Stimulated activated CD4-positive, alpha-beta T cell treated with anti-CD3 and anti-CD28 coated beads, Interleukin-15, amount 100 ng/mL, for 1 hour (primary cell): Measurements from ENCODE around the gene HLA-E.

Experiments used
- DNase-seq, 2 donors: peaks; one replicate each; pipeline ENCODE4 v3.0.0-alpha.2; 2020; ENCODE audit warnings: low read depth in 1 of 2, low spot score in 1 of 2

The HLA-E gene

DNA sequence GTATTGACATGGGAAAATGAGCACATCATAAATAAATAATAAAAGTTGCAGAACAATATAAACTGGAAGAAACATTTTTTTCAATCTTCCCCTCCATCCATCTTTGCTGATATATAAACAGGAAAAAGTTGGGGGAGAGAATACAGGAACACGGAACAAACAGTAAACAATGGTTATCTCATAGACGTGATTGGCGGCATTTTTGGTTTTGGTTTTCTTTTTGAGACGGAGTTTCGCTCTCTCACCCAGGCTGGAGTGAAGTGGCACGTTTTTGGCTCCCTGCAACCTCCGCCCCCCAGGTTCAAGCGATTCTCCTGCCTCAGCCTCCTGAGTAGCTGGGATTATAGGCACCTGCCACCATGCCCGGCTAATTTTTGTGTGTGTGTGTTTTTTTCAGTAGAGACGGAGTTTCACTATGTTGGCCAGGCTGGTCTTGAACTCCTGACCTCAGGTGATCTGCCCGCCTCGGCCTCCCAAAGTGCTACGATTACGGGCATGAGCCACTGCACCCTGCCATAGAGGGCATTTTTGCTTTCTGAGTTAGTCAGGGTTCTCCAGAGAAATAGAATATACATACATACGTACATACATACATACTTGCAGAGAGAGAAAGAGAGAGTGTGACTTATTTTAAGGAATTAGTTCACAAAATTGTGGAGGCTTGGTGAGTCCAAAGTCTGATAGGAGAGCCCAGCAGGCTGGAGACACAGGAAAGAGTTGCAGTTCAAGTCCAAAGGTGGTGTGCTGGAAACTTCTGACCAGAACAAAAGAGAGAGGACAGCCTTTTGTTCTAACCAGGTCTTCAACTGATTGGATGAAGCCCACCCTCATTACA is 44.4 kb downstream of the HLA-E start:
- DNase-seq = no peak

- no peak for DNase-seq
Observed at GRCh38 chr6:30537931-30538330, 48.6 kb downstream of the HLA-E start.

DNA sequence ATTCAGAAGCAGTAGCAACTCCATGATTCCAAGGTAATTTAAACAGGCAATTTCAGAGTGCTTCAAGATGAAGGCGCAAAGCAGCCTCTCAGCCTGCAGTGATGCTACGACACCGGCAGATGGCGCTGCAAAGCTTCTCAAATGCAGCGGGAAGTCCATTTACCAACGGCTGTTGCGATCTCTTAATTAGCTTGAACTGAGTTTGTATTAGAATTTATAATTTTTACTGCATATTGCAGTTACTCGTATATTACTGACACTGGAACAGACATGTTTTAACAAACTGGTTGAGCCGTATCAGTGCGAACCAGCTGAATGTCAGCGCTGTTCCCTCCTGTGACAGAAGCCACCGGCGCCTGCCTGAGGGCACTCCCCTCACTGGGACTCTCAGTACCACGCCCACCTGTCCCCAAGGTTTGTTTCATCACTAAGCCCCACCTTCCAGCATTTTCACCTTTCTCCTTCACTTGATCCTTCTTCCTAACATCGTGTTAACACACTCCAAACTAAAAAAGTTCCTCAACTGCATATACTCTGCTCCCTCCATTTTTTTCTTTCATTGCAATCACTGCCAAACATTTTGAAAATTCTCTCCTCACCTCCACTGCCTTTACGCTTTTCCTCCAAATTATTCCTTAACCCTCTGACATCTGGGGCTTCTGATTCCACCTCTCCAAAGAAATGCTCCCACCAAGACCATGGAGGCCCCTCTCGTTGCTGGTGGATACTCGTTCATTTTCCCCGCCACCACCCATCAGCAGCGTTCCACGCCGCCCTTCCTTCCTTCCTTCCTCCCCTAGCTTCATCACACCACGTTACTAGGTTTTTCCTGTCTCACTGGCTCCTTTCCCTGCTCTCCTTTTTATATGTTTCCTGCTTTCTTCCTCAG is 52.5 kb downstream of the HLA-E start:
- peak; percentile 58 to 65 for DNase-seq

DNA sequence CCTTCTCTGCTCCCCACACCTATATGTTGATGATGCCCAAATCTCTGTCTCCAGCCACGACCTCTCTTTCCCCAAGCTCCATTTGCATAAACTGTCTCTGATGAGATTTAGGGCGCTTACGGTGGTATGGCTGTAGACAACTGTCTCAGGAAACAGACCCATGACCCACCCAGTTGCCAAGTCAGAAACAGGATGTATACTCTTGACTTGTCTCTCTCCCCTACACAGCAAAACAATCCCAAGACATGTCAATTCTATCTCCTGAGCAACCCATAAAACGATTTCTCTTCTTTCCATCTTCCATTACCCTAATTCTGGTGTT is 53.1 kb downstream of the HLA-E start:
- DNase-seq = no peak

DNA sequence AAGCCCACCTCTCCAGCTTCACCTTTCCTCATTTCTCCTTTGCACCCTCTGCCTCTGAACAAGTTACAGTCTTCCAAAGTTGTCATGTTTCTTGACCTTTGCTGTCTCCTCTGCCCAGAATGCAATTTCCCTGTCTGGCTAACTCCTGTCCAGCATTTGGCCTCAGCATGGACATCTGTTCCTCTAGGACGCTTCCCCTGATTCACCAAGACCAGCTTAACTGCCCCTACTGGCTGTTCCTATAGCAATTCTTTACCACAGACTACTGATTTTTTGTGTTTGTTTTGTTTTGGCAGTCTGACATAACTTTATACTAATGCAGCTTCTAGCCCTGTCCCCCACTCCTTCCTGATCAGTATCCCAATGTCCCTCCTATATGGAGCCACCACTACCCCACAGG is 53.6 kb downstream of the HLA-E start:
- DNase-seq = no peak
